NB4 (cell line): ENCODE data around the gene SMYD5.

Experiments
- POLR2A ChIP-seq: IDR thresholded peaks from 2 replicates; pipeline ENCODE4 v1.6.1; 2011; ENCODE audit warnings: mild to moderate bottlenecking; ENCODE audit not compliant: insufficient read length; ENCODE audit errors: extremely low read depth
- TF ChIP-seq, protein P1 (sequence below): IDR thresholded peaks from one replicate; pipeline ENCODE4 v1.5.1; 2012; ENCODE audit warnings: low read depth, low read length
- TF ChIP-seq, protein P2 (sequence below): IDR thresholded peaks from 2 replicates; pipeline ENCODE4 v1.6.1; 2011; ENCODE audit warnings: low read depth, low read length

DNA sequence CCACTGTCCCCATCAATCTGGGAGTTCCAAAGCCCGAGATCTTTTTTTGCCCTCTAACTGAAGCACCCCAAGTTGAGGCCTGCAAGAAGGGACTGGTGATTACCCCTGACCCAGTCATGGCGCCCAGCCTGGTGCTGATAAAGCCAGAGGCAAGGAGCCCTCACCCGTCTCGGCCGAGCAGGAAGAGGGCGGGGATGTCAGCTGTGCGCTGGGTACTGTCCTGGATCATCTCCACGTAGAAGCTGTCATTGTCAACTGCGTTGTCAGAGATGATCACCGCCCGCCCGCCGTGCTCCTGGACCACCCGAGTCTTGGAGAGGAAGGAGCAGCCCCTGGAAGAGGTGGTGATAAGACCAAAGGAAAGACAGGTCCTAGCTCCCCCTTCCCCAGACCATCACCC, 14.6 kb downstream of the SMYD5 start:
- TF ChIP-seq POLR2A: no peak
- TF ChIP-seq, protein P1, sequence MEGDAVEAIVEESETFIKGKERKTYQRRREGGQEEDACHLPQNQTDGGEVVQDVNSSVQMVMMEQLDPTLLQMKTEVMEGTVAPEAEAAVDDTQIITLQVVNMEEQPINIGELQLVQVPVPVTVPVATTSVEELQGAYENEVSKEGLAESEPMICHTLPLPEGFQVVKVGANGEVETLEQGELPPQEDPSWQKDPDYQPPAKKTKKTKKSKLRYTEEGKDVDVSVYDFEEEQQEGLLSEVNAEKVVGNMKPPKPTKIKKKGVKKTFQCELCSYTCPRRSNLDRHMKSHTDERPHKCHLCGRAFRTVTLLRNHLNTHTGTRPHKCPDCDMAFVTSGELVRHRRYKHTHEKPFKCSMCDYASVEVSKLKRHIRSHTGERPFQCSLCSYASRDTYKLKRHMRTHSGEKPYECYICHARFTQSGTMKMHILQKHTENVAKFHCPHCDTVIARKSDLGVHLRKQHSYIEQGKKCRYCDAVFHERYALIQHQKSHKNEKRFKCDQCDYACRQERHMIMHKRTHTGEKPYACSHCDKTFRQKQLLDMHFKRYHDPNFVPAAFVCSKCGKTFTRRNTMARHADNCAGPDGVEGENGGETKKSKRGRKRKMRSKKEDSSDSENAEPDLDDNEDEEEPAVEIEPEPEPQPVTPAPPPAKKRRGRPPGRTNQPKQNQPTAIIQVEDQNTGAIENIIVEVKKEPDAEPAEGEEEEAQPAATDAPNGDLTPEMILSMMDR: no peak
- TF ChIP-seq, protein P2, sequence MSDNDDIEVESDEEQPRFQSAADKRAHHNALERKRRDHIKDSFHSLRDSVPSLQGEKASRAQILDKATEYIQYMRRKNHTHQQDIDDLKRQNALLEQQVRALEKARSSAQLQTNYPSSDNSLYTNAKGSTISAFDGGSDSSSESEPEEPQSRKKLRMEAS: no peak
